ENCODE measurements around the gene NSD1. TPM values are rescaled to one million over a fixed set of nuclear protein-coding genes. Genes with fewer than 3 reads are reported as not detected.

NSD1 gene
- total RNA-seq, 3 donors from 2014 or later = 59.3 to 103 (median 69.7) TPM

DNA sequence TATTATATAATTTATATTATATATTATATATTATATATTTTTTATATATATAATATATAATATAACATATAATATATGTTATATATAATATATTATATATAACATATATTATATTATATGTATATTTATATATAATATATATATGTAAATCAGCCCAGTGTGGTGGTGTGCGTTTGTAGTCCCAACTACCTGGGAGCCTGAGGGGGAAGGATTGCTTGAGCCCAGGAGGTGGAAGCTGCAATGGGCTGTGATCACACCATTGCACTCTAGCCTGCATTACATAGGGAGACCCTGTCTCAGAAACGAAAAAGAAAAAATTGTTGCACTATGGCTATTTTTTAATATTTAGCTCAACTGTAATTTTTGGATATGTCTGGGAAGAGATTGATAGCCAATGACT, 52.4 kb downstream of the NSD1 start:
- H3K4me3 ChIP-seq = no peak overlapping the region
- intact Hi-C loops (cut with DNase I, micrococcal nuclease) = no loop called here
- H3K36me3 ChIP-seq (ENCODE audit: low read depth) = no peaks in the 10 kb centered on the region
- H3K4me1 ChIP-seq (ENCODE audit: low read depth) = no peaks in the 10 kb centered on the region
- DNase-seq = no peak
- H3K9me3 ChIP-seq = no peaks in the 10 kb centered on the region
- ATAC-seq = no peak
- TF ChIP-seq, protein P1, sequence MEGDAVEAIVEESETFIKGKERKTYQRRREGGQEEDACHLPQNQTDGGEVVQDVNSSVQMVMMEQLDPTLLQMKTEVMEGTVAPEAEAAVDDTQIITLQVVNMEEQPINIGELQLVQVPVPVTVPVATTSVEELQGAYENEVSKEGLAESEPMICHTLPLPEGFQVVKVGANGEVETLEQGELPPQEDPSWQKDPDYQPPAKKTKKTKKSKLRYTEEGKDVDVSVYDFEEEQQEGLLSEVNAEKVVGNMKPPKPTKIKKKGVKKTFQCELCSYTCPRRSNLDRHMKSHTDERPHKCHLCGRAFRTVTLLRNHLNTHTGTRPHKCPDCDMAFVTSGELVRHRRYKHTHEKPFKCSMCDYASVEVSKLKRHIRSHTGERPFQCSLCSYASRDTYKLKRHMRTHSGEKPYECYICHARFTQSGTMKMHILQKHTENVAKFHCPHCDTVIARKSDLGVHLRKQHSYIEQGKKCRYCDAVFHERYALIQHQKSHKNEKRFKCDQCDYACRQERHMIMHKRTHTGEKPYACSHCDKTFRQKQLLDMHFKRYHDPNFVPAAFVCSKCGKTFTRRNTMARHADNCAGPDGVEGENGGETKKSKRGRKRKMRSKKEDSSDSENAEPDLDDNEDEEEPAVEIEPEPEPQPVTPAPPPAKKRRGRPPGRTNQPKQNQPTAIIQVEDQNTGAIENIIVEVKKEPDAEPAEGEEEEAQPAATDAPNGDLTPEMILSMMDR (IDR thresholded peaks at IDR 0.05) = no peak

DNA sequence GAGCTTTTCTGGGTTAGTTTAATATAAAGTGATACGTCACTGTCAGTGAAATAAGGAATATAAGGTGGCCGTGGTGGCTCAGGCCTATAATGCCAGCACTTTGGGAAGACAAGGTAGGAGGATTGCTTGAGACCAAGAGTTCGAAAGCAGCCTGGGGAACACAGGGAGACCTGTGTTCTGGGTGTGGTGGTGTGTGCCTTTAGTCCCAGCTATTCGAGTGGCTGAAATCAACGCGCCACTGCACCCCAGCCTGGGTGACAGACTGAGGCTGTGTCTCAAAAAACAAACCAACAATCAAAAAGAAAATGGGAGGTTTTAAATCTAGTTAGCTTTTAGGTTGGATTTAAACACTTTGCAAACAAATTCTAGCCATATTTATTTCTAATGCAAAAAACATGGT, 53.1 kb downstream of the NSD1 start:
- no peak overlapping the region for H3K4me3 ChIP-seq
- intact Hi-C loops (cut with DNase I, micrococcal nuclease) = no loop called here

DNA sequence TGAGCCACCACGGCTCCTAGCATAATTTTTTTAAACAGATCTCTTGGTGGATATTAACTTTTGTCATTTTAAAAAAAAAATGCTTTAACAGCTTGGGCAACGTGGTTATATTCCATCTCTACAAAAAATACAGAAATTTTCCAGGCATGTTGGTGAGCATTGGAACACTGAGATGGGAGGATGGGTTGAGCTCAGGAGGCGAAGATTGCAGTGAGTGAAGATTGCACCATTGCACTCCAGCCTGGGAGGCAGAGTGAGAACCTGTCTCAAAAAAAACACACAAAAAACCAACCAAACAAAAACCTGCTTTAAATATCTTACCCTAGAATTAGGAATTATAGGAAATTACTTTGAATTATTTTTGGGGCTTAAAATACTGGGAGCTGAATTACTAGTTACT, 55.2 kb downstream of the NSD1 start:
- intact Hi-C loops (cut with DNase I, micrococcal nuclease) = no loop called here
- ATAC-seq = no peak
- no peak overlapping the region for H3K4me3 ChIP-seq
- no peaks in the 10 kb centered on the region for H3K36me3 ChIP-seq (ENCODE audit: low read depth)
- TF ChIP-seq, protein P1 (IDR thresholded peaks at IDR 0.05) = no peak
- no peak for DNase-seq
- H3K4me1 ChIP-seq (ENCODE audit: low read depth) = no peaks in the 10 kb centered on the region
- no peaks in the 10 kb centered on the region for H3K9me3 ChIP-seq

More for the DNA sequence above, 53.1 kb downstream of the NSD1 start:
- TF ChIP-seq, protein P1 (IDR thresholded peaks at IDR 0.05) = no peak
- ATAC-seq (no peak), DNase-seq (no peak)
- no peaks in the 10 kb centered on the region for H3K4me1 ChIP-seq (ENCODE audit: low read depth)
- H3K9me3 ChIP-seq = no peaks in the 10 kb centered on the region
- H3K36me3 ChIP-seq (ENCODE audit: low read depth) = no peaks in the 10 kb centered on the region

DNA sequence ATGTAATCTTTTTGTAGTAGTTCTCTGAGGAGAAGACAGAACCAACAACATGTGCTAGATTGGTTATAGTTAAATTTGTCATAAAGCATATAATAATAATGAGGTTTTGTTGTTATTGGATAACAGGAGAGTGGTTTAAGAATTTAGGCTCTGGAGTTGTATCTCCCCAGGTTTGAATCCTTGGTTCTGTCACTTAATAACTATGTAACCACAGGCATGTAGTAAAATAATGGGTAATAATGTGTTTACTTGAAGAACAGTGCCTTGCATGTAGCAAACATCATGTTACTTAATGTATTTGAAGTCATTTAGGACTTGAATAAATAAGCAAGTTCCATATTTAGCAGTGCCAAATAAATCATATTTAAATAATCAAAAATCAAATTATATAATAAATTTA, 55.8 kb downstream of the NSD1 start:
- intact Hi-C loops (cut with DNase I, micrococcal nuclease) = no loop called here
- no peaks in the 10 kb centered on the region for H3K36me3 ChIP-seq (ENCODE audit: low read depth)
- no peak overlapping the region for H3K4me3 ChIP-seq
- TF ChIP-seq, protein P1 (IDR thresholded peaks at IDR 0.05) = no peak
- no peaks in the 10 kb centered on the region for H3K9me3 ChIP-seq
- no peak for DNase-seq
- ATAC-seq = no peak
- no peaks in the 10 kb centered on the region for H3K4me1 ChIP-seq (ENCODE audit: low read depth)

DNA sequence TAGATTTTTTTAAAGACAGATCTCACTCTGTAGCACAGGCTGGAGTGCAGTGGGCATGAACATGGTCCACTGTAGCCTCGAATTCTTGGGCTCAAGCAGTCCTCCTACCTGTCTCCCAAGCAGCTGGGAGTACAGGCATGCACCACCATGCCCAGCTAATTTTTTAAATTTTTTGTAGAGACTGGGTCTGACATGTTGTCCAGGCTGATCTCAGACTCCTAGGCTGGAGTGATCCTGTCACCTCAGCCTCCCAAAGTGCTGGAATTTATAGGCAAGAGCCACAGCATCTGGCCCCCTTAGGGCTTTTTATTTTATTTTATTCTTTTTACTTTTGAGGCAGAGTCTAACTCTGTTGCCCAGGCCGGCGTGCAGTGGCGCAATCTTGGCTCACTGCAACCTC, 56.4 kb downstream of the NSD1 start:
- Histone ChIP-seq H3K4me1 (ENCODE audit: low read depth) (no peaks in the 10 kb centered on the region), H3K4me3 (no peak overlapping the region), H3K9me3 (no peaks in the 10 kb centered on the region), H3K36me3 (ENCODE audit: low read depth) (no peaks in the 10 kb centered on the region)
- intact Hi-C loops (cut with DNase I, micrococcal nuclease) = no loop called here
- no peak for ATAC-seq
- TF ChIP-seq, protein P1 (IDR thresholded peaks at IDR 0.05) = no peak
- DNase-seq = no peak

DNA sequence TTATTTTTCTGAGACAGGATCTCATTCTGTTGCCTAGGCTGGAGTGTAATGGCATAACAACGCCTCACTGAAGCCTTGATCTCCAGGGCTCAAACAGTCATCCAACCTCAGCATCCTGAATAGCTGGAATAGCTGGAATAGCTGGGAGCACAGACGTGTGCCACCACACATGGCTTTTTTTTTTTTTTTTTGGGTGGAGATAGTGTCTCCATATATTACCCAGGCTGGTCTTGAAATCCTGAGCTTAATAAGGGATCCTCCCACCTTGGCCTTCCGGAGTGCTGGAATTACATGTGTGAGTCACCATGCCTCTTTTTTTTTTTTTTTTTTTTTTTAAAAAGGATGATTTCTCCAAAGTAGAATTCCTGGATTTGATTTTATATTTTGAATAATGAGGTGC, 60.7 kb downstream of the NSD1 start:
- Histone ChIP-seq H3K4me3 (no peak overlapping the region), H3K4me1 (ENCODE audit: low read depth) (no peaks in the 10 kb centered on the region), H3K9me3 (no peaks in the 10 kb centered on the region), H3K36me3 (ENCODE audit: low read depth) (no peaks in the 10 kb centered on the region)
- DNase-seq (peak in 1 of 3 donors; percentile 10), ATAC-seq (peak; percentile 61)
- TF ChIP-seq, protein P1 (IDR thresholded peaks at IDR 0.05) = no peak
- intact Hi-C loops (cut with DNase I, micrococcal nuclease) = no loop called here
